HG03558 (cell line): ENCODE data around the gene SMOC2.
"Not testable (repeated sequence)": the region's sequence is repeated elsewhere in the genome, so short reads cannot be mapped to it uniquely, and the experiment has no call there.

ENCODE experiments used
- ATAC-seq: cut with Tn5 transposase; IDR thresholded peaks from one replicate; pipeline ENCODE4 v1.9.1; 2021; ENCODE audit warnings: moderate number of reproducible peaks; ENCODE audit not compliant: unreplicated experiment; ENCODE audit errors: extremely low read depth

The SMOC2 gene

GRCh38 chr6:168535711-168536110 lies 94.7 kb downstream of the SMOC2 start:
- no peak for ATAC-seq

- ATAC-seq: no peak
Measured at GRCh38 chr6:168536196-168536595, 95.2 kb downstream of the SMOC2 start.

- no peak for ATAC-seq
Measured at GRCh38 chr6:168536665-168537539, 95.9 kb downstream of the SMOC2 start.

- ATAC-seq: no peak
Measured at GRCh38 chr6:168537540-168537884, 96.5 kb downstream of the SMOC2 start.

- not testable (repeated sequence) for ATAC-seq
Measured at GRCh38 chr6:168538188-168538891, 97.4 kb downstream of the SMOC2 start.

- ATAC-seq: no peak
Measured at GRCh38 chr6:168538892-168539811, 98.2 kb downstream of the SMOC2 start.

GRCh38 chr6:168540713-168541291 lies 99.8 kb downstream of the SMOC2 start:
- no peak for ATAC-seq

GRCh38 chr6:168541307-168541706 lies 100.3 kb downstream of the SMOC2 start:
- ATAC-seq: no peak

GRCh38 chr6:168542301-168542700 lies 101.3 kb downstream of the SMOC2 start:
- ATAC-seq: no peak

GRCh38 chr6:168545428-168545827 lies 104.4 kb downstream of the SMOC2 start:
- ATAC-seq: no peak

GRCh38 chr6:168546151-168546550 lies 105.2 kb downstream of the SMOC2 start:
- no peak for ATAC-seq

GRCh38 chr6:168546730-168547129 lies 105.7 kb downstream of the SMOC2 start:
- ATAC-seq: no peak

GRCh38 chr6:168550326-168550725 lies 109.3 kb downstream of the SMOC2 start:
- no peak for ATAC-seq

GRCh38 chr6:168554472-168554871 lies 113.5 kb downstream of the SMOC2 start:
- no peak for ATAC-seq

GRCh38 chr6:168554898-168555617 lies 114.1 kb downstream of the SMOC2 start:
- no peak for ATAC-seq

- no peak for ATAC-seq
Measured at GRCh38 chr6:168555618-168556273, 114.8 kb downstream of the SMOC2 start.

GRCh38 chr6:168557512-168557911 lies 116.5 kb downstream of the SMOC2 start:
- no peak for ATAC-seq

GRCh38 chr6:168558686-168559085 lies 117.7 kb downstream of the SMOC2 start:
- ATAC-seq: no peak

- ATAC-seq: no peak
Measured at GRCh38 chr6:168559574-168560098, 118.7 kb downstream of the SMOC2 start.
